BLaER1 treated with 17β-estradiol and CSF1 and Interleukin-3, amounts not matched to agents 10 nM and 100 nM (cell line): ENCODE measurements around the gene CACHD1.

Experiments
- H3K27ac ChIP-seq, 11 experiments: shearing (Covaris generic); formaldehyde crosslinking; 2 replicates each; pipeline ENCODE4 v1.8.1; 2022
- H3K27me3 ChIP-seq, 11 experiments: shearing (Covaris generic); formaldehyde crosslinking; 2 replicates each; pipeline ENCODE4 v1.8.1; 2022
- H3K36me3 ChIP-seq, 11 experiments: shearing (Covaris generic); formaldehyde crosslinking; 2 replicates each; pipeline ENCODE4 v1.8.1; 2022
- H3K4me1 ChIP-seq, 10 experiments: shearing (Covaris generic); formaldehyde crosslinking; 2 replicates each; pipeline ENCODE4 v1.8.1; 2022
- H3K4me2 ChIP-seq, 11 experiments: shearing (Covaris generic); formaldehyde crosslinking; 2 replicates each; pipeline ENCODE4 v1.8.1; 2022
- H3K4me3 ChIP-seq, 10 experiments: shearing (Covaris generic); formaldehyde crosslinking; 2 replicates each; pipeline ENCODE4 v1.8.1; 2022
- H3K9ac ChIP-seq, 11 experiments: shearing (Covaris generic); formaldehyde crosslinking; 2 replicates each; pipeline ENCODE4 v1.8.1; 2022
- H3K9me3 ChIP-seq, 11 experiments: shearing (Covaris generic); formaldehyde crosslinking; replicated peaks in 1 of 11; 2 replicates each; pipeline ENCODE4 v1.8.1; 2022
- H4K20me1 ChIP-seq, 11 experiments: shearing (Covaris generic); formaldehyde crosslinking; 2 replicates each; pipeline ENCODE4 v1.8.1; 2022
- Cebpa-rat ChIP-seq, 11 experiments: shearing (Covaris generic); IDR thresholded peaks; 2 replicates each; pipeline ENCODE4 v1.8.1; 2022

Gene CACHD1

GRCh38 chr1:64527165-64527564 is 57.2 kb downstream of the CACHD1 start:
- Histone ChIP-seq H3K27ac (no peak overlapping the region), H3K27me3 (no peaks in the 10 kb centered on the region), H3K4me1 (no peaks in the 10 kb centered on the region), H3K9me3 (no peaks in the 10 kb centered on the region; a peak in 1 of 22 replicates), H3K9ac (no peak overlapping the region), H3K36me3 (no peaks in the 10 kb centered on the region), H4K20me1 (no peaks in the 10 kb centered on the region; a peak in 2 of 22 replicates), H3K4me3 (no peak overlapping the region), H3K4me2 (no peak overlapping the region)
- no peak for TF ChIP-seq Cebpa-rat (IDR thresholded peaks at IDR 0.05)

GRCh38 chr1:64527786-64528185 is 57.9 kb downstream of the CACHD1 start:
- no peak for TF ChIP-seq Cebpa-rat (IDR thresholded peaks at IDR 0.05)
- Histone ChIP-seq H3K9me3 (no peaks in the 10 kb centered on the region; a peak in 1 of 22 replicates), H3K36me3 (no peaks in the 10 kb centered on the region), H4K20me1 (no peaks in the 10 kb centered on the region; a peak in 2 of 22 replicates), H3K4me3 (no peak overlapping the region), H3K27me3 (no peaks in the 10 kb centered on the region), H3K4me1 (no peaks in the 10 kb centered on the region), H3K27ac (no peak overlapping the region), H3K4me2 (no peak overlapping the region), H3K9ac (no peak overlapping the region)

- TF ChIP-seq Cebpa-rat (IDR thresholded peaks at IDR 0.05): no peak
- no peak overlapping the region for H3K27ac ChIP-seq
- H3K27me3 ChIP-seq: no peaks in the 10 kb centered on the region
- no peak overlapping the region for H3K4me2 ChIP-seq
- no peak overlapping the region for H3K4me3 ChIP-seq
- H3K9ac ChIP-seq: no peak overlapping the region
- no peaks in the 10 kb centered on the region for H3K36me3 ChIP-seq
- H3K4me1 ChIP-seq: peaks cover 0 to 6% (median 0%) of the 10 kb centered on the region in 10 experiments; a peak in 1 of 20 replicates
- H4K20me1 ChIP-seq: no peaks in the 10 kb centered on the region; a peak in 1 of 22 replicates
- peaks cover 0 to 5% (median 0%) of the 10 kb centered on the region in 11 experiments; a peak in 2 of 22 replicates for H3K9me3 ChIP-seq
Measured at GRCh38 chr1:64530969-64531692, 61.2 kb downstream of the CACHD1 start.

GRCh38 chr1:64532646-64533045 is 62.7 kb downstream of the CACHD1 start:
- Histone ChIP-seq H4K20me1 (no peaks in the 10 kb centered on the region; a peak in 1 of 22 replicates), H3K27ac (no peak overlapping the region), H3K36me3 (no peaks in the 10 kb centered on the region), H3K4me3 (no peak overlapping the region), H3K9me3 (peaks cover 0 to 5% (median 0%) of the 10 kb centered on the region in 11 experiments; a peak in 2 of 22 replicates), H3K9ac (no peak overlapping the region), H3K27me3 (no peaks in the 10 kb centered on the region), H3K4me2 (no peak overlapping the region), H3K4me1 (peaks cover 0 to 6% (median 0%) of the 10 kb centered on the region in 10 experiments; a peak in 1 of 20 replicates)
- no peak for TF ChIP-seq Cebpa-rat (IDR thresholded peaks at IDR 0.05)

DNA sequence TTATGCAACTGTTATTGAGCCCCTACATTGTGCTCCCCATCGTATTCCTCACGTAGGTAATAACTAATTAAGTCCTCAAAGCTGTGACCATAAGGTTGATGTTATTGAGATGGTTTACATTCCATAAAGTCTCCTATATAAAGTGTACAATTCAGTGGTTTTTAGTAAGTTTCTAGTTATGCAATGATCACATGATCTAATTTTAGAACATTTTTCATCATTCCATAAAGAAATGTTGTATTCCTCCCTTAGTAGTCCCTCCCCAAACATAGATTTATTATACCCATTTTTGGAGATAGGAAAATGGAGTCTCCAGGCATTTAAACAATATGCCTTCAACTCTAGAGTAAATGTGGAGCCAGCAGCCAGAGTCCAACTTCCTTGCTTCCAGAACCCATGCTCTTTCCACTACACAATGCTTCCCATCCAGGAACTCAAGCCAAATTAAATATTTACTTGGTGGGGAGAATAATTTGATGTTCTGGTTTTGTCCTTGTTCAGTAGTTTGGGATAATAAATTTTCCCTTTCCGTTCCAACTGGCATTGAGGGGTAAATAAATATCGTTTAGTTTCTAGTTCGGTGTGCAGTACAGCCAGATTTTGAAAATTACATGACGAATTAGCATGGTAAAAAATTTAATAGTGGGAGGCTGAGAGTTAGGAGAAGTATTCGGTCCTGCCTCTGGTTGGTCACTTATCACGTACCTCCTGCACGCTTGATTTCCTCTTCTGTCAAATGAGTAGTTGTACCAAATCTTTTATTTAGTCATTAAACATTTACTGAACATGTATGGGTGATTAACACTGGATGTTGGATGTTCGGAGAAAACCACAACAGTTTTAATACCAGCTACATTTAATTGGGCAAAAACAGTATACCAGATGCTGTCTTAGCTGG is 66.3 kb downstream of the CACHD1 start:
- H3K27ac ChIP-seq: no peak overlapping the region
- H3K27me3 ChIP-seq: no peaks in the 10 kb centered on the region
- no peak for TF ChIP-seq Cebpa-rat (IDR thresholded peaks at IDR 0.05)
- H3K4me2 ChIP-seq: no peak overlapping the region
- no peaks in the 10 kb centered on the region; a peak in 1 of 22 replicates for H4K20me1 ChIP-seq
- H3K9me3 ChIP-seq: peaks cover 0 to 10% (median 3%) of the 10 kb centered on the region in 11 experiments; a peak in 6 of 22 replicates
- no peak overlapping the region for H3K4me3 ChIP-seq
- H3K4me1 ChIP-seq: peaks cover 12 to 20% (median 16%) of the 10 kb centered on the region in 10 experiments
- H3K36me3 ChIP-seq: no peaks in the 10 kb centered on the region
- H3K9ac ChIP-seq: no peak overlapping the region

GRCh38 chr1:64536836-64537490 is 67.0 kb downstream of the CACHD1 start:
- H3K4me1 ChIP-seq: peaks cover 15 to 24% (median 20%) of the 10 kb centered on the region in 10 experiments

GRCh38 chr1:64537942-64538341 is 68.0 kb downstream of the CACHD1 start:
- Histone ChIP-seq H4K20me1 (no peaks in the 10 kb centered on the region), H3K4me3 (no peak overlapping the region), H3K4me2 (no peak overlapping the region), H3K9me3 (peaks cover 0 to 10% (median 3%) of the 10 kb centered on the region in 11 experiments; a peak in 5 of 22 replicates), H3K4me1 (peaks cover 15 to 24% (median 20%) of the 10 kb centered on the region in 10 experiments), H3K27me3 (no peaks in the 10 kb centered on the region), H3K9ac (no peak overlapping the region), H3K27ac (no peak overlapping the region), H3K36me3 (no peaks in the 10 kb centered on the region; a peak in 1 of 22 replicates)
- TF ChIP-seq Cebpa-rat (IDR thresholded peaks at IDR 0.05): no peak

More at GRCh38 chr1:64536836-64537490, 67.0 kb downstream of the CACHD1 start:
- Histone ChIP-seq H3K4me3 (no peak overlapping the region), H3K36me3 (no peaks in the 10 kb centered on the region; a peak in 1 of 22 replicates), H3K27ac (no peak overlapping the region), H3K9ac (no peak overlapping the region), H3K4me2 (no peak overlapping the region), H3K9me3 (peaks cover 0 to 10% (median 3%) of the 10 kb centered on the region in 11 experiments; a peak in 6 of 22 replicates), H3K27me3 (no peaks in the 10 kb centered on the region), H4K20me1 (no peaks in the 10 kb centered on the region; a peak in 1 of 22 replicates)
- TF ChIP-seq Cebpa-rat (IDR thresholded peaks at IDR 0.05): no peak

DNA sequence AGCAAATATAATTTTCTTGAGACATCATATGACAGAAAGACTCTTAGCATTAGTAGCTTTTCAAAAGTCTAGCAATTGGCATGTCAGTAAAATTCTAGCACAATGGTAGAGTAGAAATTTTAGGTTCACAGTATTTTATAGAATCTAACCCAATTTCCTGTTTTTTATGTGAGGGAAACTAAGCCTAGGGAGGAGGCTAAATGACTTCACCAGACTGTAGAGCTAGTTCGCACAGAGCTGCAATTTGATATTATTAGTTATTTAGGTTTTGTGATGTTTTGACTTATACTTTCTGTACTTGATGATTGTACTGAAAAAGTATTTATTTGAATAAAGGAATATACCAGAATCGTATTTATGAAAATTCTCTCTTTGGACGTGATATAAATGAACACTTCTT is 68.5 kb downstream of the CACHD1 start:
- no peak overlapping the region for H3K4me3 ChIP-seq
- no peak for TF ChIP-seq Cebpa-rat (IDR thresholded peaks at IDR 0.05)
- H3K4me1 ChIP-seq: peaks cover 15 to 24% (median 20%) of the 10 kb centered on the region in 10 experiments
- no peaks in the 10 kb centered on the region for H3K27me3 ChIP-seq
- H3K9me3 ChIP-seq: peaks cover 0 to 10% (median 0%) of the 10 kb centered on the region in 11 experiments; a peak in 5 of 22 replicates
- no peaks in the 10 kb centered on the region for H4K20me1 ChIP-seq
- no peak overlapping the region for H3K9ac ChIP-seq
- no peak overlapping the region for H3K4me2 ChIP-seq
- H3K27ac ChIP-seq: no peak overlapping the region
- no peaks in the 10 kb centered on the region; a peak in 1 of 22 replicates for H3K36me3 ChIP-seq
